GM18951 (cell line): ENCODE measurements around the gene TARDBP.
"Not testable (repeated sequence)": the region's sequence is repeated elsewhere in the genome, so short reads cannot be mapped to it uniquely, and the experiment has no call there.

Experiments
- POLR2A ChIP-seq: IDR thresholded peaks from 4 replicates; pipeline ENCODE4 v1.6.1; 2011; ENCODE audit warnings: mild to moderate bottlenecking; ENCODE audit not compliant: insufficient read length, insufficient read depth; ENCODE audit errors: extremely low read depth
- in situ Hi-C: fragments of 300-500 bp; cut with MboI; formaldehyde crosslinking; loops from one replicate; pipeline ENCODE4 v1.12.0; 2022; ENCODE audit warnings: low sequenced_read_pairs, mixed read lengths, inconsistent platforms; ENCODE audit not compliant: unreplicated experiment

The TARDBP gene

GRCh38 chr1:11024154-11024873, 11.9 kb downstream of the TARDBP start:
- TF ChIP-seq POLR2A = no peak
- in situ Hi-C loops = no loop called here

DNA sequence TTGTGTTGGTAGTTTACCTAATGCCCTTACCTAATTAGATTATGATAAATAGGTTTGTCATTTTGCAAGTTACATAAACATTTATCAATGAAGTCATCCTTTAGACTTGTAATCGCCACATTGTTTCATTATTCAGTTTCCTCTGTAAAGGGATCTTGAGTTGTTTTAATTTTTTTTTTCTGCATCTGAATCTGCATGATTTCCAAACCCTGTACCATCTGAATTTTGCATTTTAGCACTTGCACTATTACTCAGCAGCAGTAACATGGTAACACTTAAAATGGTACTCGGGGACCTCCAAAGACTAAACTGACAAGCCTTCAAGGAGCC, 12.4 kb downstream of the TARDBP start:
- in situ Hi-C loops = no loop called here
- no peak for TF ChIP-seq POLR2A

DNA sequence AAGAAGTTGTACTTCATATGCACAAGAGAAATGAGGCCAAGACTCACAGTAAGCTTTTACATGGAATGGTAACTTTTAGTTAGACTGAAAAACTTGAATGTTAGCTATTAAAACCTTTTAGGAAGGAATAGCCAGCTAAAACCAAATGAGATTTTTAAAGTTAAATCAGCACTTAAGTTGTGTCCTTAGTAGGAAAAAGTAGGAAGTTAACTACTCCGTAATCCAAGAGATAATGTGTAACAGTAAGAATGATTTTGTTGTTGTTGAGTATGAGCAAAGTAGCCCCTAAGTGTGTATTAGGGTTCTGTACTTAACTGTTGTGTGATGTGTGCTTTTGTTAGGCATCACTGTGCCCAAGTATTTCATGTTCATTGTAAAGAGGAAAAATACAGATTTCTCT, 13.2 kb downstream of the TARDBP start:
- no peak for TF ChIP-seq POLR2A
- in situ Hi-C loops = no loop called here

- in situ Hi-C loops = no loop called here
- TF ChIP-seq POLR2A = no peak
These were observed 13.6 kb downstream of the TARDBP start for GRCh38 chr1:11026052-11026451.

- in situ Hi-C loops = no loop called here
- no peak for TF ChIP-seq POLR2A
These were observed 14.4 kb downstream of the TARDBP start for GRCh38 chr1:11026903-11027302.

GRCh38 chr1:11027316-11027715, 14.9 kb downstream of the TARDBP start:
- in situ Hi-C loops = no loop called here
- TF ChIP-seq POLR2A = no peak

DNA sequence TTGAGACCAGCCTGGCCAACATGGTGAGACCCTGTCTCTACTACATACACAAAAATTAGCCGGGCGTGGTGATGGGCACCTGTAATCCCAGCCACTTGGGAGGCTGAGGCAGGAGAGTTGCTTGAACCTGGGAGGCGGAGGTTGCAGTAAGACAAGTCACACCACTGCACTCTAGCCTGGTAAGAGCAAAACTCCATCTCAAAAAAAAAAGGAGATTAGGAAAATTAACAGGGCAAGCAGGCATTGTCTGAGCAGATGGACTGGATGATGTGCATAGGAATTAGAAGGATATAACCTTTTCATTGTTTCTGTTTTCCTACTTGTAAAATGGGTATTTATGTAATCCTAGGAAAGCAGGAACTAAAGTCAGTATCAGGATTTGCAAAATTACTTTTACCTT, 15.6 kb downstream of the TARDBP start:
- in situ Hi-C loops = no loop called here
- TF ChIP-seq POLR2A = no peak

- in situ Hi-C loops = loop anchor here (5.0 kb wide), 1 partner anchor 611 kb away; no protein-coding TSS in a partner anchor
- no peak for TF ChIP-seq POLR2A
These were observed 18.4 kb downstream of the TARDBP start for GRCh38 chr1:11030865-11031264.

- in situ Hi-C loops = loop anchor here (5.0 kb wide), 1 partner anchor 611 kb away; no protein-coding TSS in a partner anchor
- TF ChIP-seq POLR2A = no peak
These were observed 19.3 kb downstream of the TARDBP start for GRCh38 chr1:11031624-11032262.

GRCh38 chr1:11037019-11037739, 24.7 kb downstream of the TARDBP start:
- in situ Hi-C loops = not testable (repeated sequence)

DNA sequence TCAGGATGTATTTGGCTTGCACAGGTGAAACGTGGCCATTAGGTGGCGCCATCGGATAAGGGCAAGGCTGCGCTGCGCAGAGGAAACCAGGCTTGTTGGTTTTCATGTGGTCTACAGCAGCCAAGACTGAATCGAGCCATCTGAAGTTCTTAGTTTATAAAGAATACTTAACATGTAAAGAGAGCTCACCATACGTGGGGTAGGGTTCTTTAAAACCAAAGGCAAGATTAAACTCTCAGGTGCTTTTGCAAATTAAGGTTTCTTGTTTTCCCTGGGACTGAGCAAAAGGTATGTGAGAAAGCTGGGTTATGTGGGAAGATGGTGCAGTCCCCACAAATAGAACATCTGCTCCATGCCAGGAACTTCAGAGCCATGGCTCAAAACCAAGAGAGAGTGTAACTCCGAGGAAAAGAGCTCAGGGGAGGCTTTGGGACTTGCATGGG, 25.3 kb downstream of the TARDBP start:
- in situ Hi-C loops = no loop called here
- TF ChIP-seq POLR2A = no peak

- in situ Hi-C loops = no loop called here
- TF ChIP-seq POLR2A = no peak
These were observed 27.1 kb downstream of the TARDBP start for GRCh38 chr1:11039351-11040104.

- in situ Hi-C loops = not testable (repeated sequence)
These were observed 27.6 kb downstream of the TARDBP start for GRCh38 chr1:11040105-11040429.
